ENCODE data around the gene MAPK10. TPM values are rescaled to one million over a fixed set of nuclear protein-coding genes. Genes with fewer than 3 reads are reported as not detected.

The MAPK10 gene
- total RNA-seq, 2 experiments from 2014 or later: 0.28 to 0.36 TPM

DNA sequence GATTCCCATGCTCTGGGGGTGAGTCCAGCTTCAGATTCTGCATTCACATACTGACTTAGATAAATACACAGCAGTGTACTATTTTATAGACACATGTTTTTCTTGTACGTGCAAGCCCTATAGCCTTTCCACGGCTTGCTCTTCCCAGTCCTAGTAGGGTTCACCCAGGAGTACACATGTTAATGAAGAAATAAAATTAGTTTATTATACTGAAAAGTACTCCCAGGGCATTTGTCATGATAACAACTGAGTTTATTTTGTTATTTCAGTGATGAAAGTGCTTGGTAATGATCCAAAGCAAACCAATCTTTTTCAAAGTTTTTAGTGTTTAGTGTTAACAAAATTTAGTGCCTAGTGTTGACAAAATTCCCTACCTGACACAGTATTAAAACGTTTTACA is 21.3 kb downstream of the MAPK10 start:
- DNase-seq: no peak
- Histone ChIP-seq H3K36me3 (ENCODE audit: insufficient read depth, low read length) (no peaks in the 10 kb centered on the region), H3K9me3 (ENCODE audit: control insufficient read depth in 1 of 2, insufficient read depth in 1 of 2, low read length in 2 of 2) (no peaks in the 10 kb centered on the region), H3K4me1 (ENCODE audit: insufficient read depth, low read length) (no peaks in the 10 kb centered on the region), H3K4me3 (ENCODE audit: low read length) (no peak overlapping the region), H3K27ac (ENCODE audit: low read depth in 1 of 2, low read length in 2 of 2) (no peak overlapping the region), H3K27me3 (ENCODE audit: control insufficient read depth in 1 of 2, insufficient read depth in 2 of 2, low read length in 2 of 2) (no peaks in the 10 kb centered on the region)
- TF ChIP-seq CTCF (IDR thresholded peaks at IDR 0.05): no peak
- no peaks in the 10 kb centered on the region for H3K27me3 Mint-ChIP-seq
- intact Hi-C loops (cut with DNase I, micrococcal nuclease): no loop called here
- no peak overlapping the region for H3K4me3 Mint-ChIP-seq
- ATAC-seq (ENCODE audit: poor library complexity): no peak
- no peaks in the 10 kb centered on the region for H3K9me3 Mint-ChIP-seq
- ChIA-PET POLR2A (no interaction called here), CTCF (no interaction called here)
- no peak overlapping the region for H3K27ac Mint-ChIP-seq
- no peaks in the 10 kb centered on the region for H3K36me3 Mint-ChIP-seq (ENCODE audit: low read depth)
- H3K4me1 Mint-ChIP-seq (ENCODE audit: low read depth): no peaks in the 10 kb centered on the region

DNA sequence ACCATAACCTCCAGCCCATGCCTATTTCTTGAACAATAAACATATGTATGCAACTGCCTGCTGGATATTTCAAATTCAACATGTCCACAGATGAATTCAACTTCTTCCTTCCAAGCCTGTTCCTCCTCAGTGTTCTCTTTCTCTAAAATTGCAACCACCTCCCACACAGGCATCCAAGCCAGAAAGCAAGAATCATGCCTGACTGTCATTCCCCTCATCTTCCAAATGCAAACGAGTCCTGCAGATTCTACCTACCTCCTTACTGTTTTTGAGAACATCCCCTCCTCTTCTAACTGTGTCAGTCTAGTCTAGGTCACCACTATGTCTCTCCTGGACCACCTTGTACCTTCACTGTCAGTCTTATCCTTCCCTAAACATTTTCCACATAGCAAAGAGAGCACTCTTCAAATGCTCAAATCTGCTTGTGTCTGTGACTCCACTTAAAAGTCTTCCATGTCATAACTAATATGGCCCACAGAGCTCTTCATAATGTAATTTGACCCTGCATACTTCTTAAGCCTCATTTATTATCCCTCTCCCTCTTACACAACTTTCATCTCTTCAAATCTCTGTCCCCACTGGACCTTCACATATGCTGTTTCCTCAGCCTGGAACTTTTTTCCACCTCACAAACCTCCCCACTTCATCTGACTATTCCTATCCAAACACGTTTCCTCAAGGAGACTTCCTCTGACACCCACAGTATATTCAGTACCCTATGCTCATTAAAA is 25.7 kb downstream of the MAPK10 start:
- Histone ChIP-seq H3K27me3 (ENCODE audit: control insufficient read depth in 1 of 2, insufficient read depth in 2 of 2, low read length in 2 of 2) (no peaks in the 10 kb centered on the region), H3K4me3 (ENCODE audit: low read length) (no peak overlapping the region), H3K4me1 (ENCODE audit: insufficient read depth, low read length) (no peaks in the 10 kb centered on the region), H3K36me3 (ENCODE audit: insufficient read depth, low read length) (no peaks in the 10 kb centered on the region), H3K9me3 (ENCODE audit: control insufficient read depth in 1 of 2, insufficient read depth in 1 of 2, low read length in 2 of 2) (no peaks in the 10 kb centered on the region), H3K27ac (ENCODE audit: low read depth in 1 of 2, low read length in 2 of 2) (no peak overlapping the region)
- ATAC-seq (ENCODE audit: poor library complexity): no peak
- POLR2A ChIA-PET: no interaction called here
- Mint-ChIP-seq H3K36me3 (ENCODE audit: low read depth) (no peaks in the 10 kb centered on the region), H3K27me3 (no peaks in the 10 kb centered on the region), H3K4me3 (no peak overlapping the region), H3K27ac (no peak overlapping the region), H3K9me3 (no peaks in the 10 kb centered on the region), H3K4me1 (ENCODE audit: low read depth) (no peaks in the 10 kb centered on the region)
- intact Hi-C loops (cut with DNase I, micrococcal nuclease): no loop called here
- CTCF ChIA-PET: no interaction called here
- TF ChIP-seq CTCF (IDR thresholded peaks at IDR 0.05): no peak
- DNase-seq: no peak

GRCh38 chr4:86333236-86333635 is 26.6 kb downstream of the MAPK10 start:
- no peak overlapping the region for H3K27ac ChIP-seq (ENCODE audit: low read depth in 1 of 2, low read length in 2 of 2)
- no peak overlapping the region for H3K4me3 ChIP-seq (ENCODE audit: low read length)
- no peaks in the 10 kb centered on the region for H3K27me3 ChIP-seq (ENCODE audit: control insufficient read depth in 1 of 2, insufficient read depth in 2 of 2, low read length in 2 of 2)
- Mint-ChIP-seq H3K27me3 (no peaks in the 10 kb centered on the region), H3K9me3 (no peaks in the 10 kb centered on the region), H3K27ac (no peak overlapping the region), H3K4me3 (no peak overlapping the region), H3K36me3 (ENCODE audit: low read depth) (no peaks in the 10 kb centered on the region), H3K4me1 (ENCODE audit: low read depth) (no peaks in the 10 kb centered on the region)
- H3K9me3 ChIP-seq (ENCODE audit: control insufficient read depth in 1 of 2, insufficient read depth in 1 of 2, low read length in 2 of 2): no peaks in the 10 kb centered on the region
- ChIA-PET CTCF (no interaction called here), POLR2A (no interaction called here)
- DNase-seq (no peak), ATAC-seq (ENCODE audit: poor library complexity) (no peak)
- H3K4me1 ChIP-seq (ENCODE audit: insufficient read depth, low read length): no peaks in the 10 kb centered on the region
- intact Hi-C loops (cut with DNase I, micrococcal nuclease): no loop called here
- no peak for TF ChIP-seq CTCF (IDR thresholded peaks at IDR 0.05)
- H3K36me3 ChIP-seq (ENCODE audit: insufficient read depth, low read length): no peaks in the 10 kb centered on the region
